Measurements from ENCODE around the gene MOK.

- TF ChIP-seq POLR2A (IDR thresholded peaks at IDR 0.05; ENCODE audit: low read depth, low read length) (no peak), POLR2AphosphoS5 (IDR thresholded peaks at IDR 0.05; ENCODE audit: low read depth, low read length) (no peak), TAF1 (IDR thresholded peaks at IDR 0.05; ENCODE audit: low read depth, low read length) (no peak), SPI1 (IDR thresholded peaks at IDR 0.05; ENCODE audit: low read depth, low read length) (no peak)
These were observed 86.3 kb downstream of the MOK start for GRCh38 chr14:102218688-102219087.

All from GM12891 (cell line).